Measurements from ENCODE around the gene NCEH1.

The NCEH1 gene

DNA sequence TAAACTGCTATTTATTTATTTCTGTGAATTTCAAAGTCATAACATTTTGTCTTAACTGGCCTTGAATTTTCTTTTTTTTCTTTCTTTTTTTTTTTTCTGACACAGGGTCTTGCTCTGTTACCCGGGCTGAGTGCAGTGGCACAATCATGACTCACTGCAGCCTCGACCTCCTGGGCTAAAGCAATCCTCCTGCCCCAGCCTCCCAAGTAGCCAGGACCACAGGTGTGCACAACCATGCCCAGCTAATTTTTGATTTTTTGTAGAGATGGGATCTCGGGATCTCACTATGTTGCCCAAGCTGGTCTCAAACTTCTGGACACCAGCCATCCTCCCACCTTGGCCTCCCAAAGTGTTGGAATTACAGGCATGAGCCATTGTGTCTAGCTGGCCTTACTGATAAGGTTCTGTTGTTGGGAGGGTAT, 110.2 kb downstream of the NCEH1 start:
- no peak for TF ChIP-seq ZFX (IDR thresholded peaks at IDR 0.05; ENCODE audit: borderline replicate concordance)
- TF ChIP-seq, protein P1, sequence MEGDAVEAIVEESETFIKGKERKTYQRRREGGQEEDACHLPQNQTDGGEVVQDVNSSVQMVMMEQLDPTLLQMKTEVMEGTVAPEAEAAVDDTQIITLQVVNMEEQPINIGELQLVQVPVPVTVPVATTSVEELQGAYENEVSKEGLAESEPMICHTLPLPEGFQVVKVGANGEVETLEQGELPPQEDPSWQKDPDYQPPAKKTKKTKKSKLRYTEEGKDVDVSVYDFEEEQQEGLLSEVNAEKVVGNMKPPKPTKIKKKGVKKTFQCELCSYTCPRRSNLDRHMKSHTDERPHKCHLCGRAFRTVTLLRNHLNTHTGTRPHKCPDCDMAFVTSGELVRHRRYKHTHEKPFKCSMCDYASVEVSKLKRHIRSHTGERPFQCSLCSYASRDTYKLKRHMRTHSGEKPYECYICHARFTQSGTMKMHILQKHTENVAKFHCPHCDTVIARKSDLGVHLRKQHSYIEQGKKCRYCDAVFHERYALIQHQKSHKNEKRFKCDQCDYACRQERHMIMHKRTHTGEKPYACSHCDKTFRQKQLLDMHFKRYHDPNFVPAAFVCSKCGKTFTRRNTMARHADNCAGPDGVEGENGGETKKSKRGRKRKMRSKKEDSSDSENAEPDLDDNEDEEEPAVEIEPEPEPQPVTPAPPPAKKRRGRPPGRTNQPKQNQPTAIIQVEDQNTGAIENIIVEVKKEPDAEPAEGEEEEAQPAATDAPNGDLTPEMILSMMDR (IDR thresholded peaks at IDR 0.05) = no peak
- H3K27ac ChIP-seq = no peak overlapping the region

GRCh38 chr3:172598904-172599303, 112.0 kb downstream of the NCEH1 start:
- TF ChIP-seq, protein P1 (IDR thresholded peaks at IDR 0.05) = no peak
- TF ChIP-seq ZFX (IDR thresholded peaks at IDR 0.05; ENCODE audit: borderline replicate concordance) = no peak
- H3K27ac ChIP-seq = no peak overlapping the region

DNA sequence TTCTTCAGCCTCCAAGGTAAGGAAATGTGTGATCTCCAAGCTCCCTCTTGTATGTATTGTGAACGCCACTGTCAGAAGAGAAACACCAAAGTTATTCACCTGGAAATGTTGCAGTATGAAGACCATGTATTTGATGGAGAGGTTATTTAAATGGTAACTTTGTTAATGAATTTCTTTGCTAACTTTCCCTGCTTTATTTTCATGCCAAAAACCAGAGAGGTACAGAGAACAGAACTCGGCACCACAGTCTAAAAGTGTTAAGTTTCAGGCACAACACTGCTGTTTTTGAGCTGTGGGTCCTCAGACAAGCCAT, 114.5 kb downstream of the NCEH1 start:
- no peak overlapping the region for H3K27ac ChIP-seq

DNA sequence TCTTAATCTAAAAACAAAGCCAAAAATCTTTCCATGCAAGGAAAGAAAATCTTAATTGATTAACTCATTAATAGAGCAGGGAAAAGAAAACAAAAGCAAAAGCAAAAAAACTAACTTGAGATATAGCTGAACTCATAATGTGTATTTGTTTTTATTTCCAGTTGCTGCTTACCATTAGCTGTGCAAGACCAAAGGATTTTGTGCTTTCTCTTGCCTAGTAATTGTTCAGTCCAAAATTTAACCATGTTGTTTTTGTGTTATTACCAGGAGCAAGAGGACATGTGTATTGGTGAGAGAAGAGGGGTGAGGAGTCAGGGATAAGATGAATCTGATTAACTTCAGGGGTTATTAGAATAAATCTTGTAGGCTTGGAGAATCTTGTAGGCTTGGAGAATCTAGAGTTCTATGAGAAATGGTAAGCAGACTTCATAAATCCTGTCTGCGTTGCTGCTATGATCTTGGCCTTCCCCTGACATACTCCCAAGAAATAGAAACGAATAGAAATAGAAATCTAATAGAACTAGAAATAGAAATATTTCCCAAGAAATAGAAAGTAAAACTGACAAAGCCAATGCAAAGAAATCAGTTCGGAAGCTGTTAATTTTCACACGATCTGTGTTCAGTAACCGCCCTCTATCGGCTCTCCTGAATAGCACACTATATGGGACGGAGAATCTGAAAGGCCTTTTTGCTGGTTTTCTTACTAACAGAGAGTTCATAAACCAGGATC, 115.0 kb downstream of the NCEH1 start:
- H3K27ac ChIP-seq = 0 out of 2 replicates have a peak overlapping the region, but pooled peaks have one; percentile 47
- no peak for TF ChIP-seq ZFX (IDR thresholded peaks at IDR 0.05; ENCODE audit: borderline replicate concordance)
- TF ChIP-seq, protein P1 (IDR thresholded peaks at IDR 0.05) = peak; percentile 84

More for the DNA sequence above, 114.5 kb downstream of the NCEH1 start:
- TF ChIP-seq, protein P1 (IDR thresholded peaks at IDR 0.05) = peak; percentile 46
- TF ChIP-seq ZFX (IDR thresholded peaks at IDR 0.05; ENCODE audit: borderline replicate concordance) = no peak

- H3K27ac ChIP-seq = peak overlapping the region; percentile 47
Observed at GRCh38 chr3:172594900-172595663, 115.8 kb downstream of the NCEH1 start.

- H3K27ac ChIP-seq = no peak overlapping the region
- no peak for TF ChIP-seq ZFX (IDR thresholded peaks at IDR 0.05; ENCODE audit: borderline replicate concordance)
- TF ChIP-seq, protein P1 (IDR thresholded peaks at IDR 0.05) = no peak
Observed at GRCh38 chr3:172592898-172593669, 117.8 kb downstream of the NCEH1 start.

DNA sequence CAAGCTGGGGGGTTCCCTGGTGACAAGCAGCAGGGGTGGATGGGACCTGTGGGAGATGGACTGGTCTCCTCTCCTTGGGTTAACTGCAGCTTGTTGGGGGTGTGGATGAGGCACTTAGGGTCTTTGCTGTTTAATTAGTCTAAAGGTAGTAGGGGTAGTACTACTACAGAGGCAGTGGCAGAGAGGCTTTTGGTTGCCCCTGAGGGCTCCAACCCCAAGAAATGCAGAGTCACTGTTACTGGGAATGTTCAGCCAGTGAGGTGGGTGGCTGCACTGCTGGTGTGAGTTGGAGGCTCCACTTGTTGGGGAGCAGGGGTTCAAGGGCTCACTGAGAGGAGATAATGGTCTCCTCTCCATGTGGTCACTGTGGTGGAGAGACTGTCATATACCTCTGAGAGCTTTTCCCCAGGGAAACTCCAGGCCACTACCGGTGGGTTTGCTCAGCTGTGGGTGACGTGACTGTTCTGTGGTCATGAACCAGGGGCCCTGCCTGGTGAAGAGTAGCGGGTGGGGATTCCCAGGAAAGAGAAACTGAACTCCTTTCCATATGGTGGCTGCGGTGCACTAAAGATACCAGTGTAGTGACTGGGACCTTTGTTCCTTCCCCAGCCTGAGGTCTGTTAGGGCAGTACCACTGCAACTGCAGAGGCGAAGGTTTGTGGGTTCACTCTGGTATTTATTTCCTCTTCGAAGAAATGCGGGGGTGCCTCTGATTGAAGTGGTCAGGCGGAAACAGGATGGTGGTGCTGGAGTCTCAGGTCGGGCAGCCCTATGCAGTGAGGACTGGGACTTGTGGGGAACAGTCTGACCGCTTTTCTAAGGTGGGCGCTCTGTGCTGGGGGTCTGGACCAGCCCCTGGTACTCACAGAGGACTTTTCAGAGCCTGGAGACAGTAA, 118.7 kb downstream of the NCEH1 start:
- TF ChIP-seq, protein P1 (IDR thresholded peaks at IDR 0.05) = no peak
- TF ChIP-seq ZFX (IDR thresholded peaks at IDR 0.05; ENCODE audit: borderline replicate concordance) = no peak
- H3K27ac ChIP-seq = no peak overlapping the region
